Measurements from ENCODE around the gene TM9SF1. TPM values are rescaled to one million over a fixed set of nuclear protein-coding genes. Genes with fewer than 3 reads are reported as not detected.

TM9SF1 gene
- total RNA-seq, 1 donor from 2014 or later, result 52.0 TPM

GRCh38 chr14:24183014-24183481, 12.2 kb downstream of the TM9SF1 start:
- TF ChIP-seq, protein P1, sequence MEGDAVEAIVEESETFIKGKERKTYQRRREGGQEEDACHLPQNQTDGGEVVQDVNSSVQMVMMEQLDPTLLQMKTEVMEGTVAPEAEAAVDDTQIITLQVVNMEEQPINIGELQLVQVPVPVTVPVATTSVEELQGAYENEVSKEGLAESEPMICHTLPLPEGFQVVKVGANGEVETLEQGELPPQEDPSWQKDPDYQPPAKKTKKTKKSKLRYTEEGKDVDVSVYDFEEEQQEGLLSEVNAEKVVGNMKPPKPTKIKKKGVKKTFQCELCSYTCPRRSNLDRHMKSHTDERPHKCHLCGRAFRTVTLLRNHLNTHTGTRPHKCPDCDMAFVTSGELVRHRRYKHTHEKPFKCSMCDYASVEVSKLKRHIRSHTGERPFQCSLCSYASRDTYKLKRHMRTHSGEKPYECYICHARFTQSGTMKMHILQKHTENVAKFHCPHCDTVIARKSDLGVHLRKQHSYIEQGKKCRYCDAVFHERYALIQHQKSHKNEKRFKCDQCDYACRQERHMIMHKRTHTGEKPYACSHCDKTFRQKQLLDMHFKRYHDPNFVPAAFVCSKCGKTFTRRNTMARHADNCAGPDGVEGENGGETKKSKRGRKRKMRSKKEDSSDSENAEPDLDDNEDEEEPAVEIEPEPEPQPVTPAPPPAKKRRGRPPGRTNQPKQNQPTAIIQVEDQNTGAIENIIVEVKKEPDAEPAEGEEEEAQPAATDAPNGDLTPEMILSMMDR (IDR thresholded peaks at IDR 0.05), result no peak
- Histone ChIP-seq H3K36me3 (peaks cover 86% of the 10 kb centered on the region), H3K27ac (no peak overlapping the region), H3K9me3 (no peaks in the 10 kb centered on the region), H3K4me1 (peaks cover 7% of the 10 kb centered on the region), H3K4me3 (no peak overlapping the region), H3K27me3 (no peaks in the 10 kb centered on the region)
- intact Hi-C loops (cut with DNase I), result no loop called here
- ATAC-seq, result no peak
- DNase-seq, result no peak

GRCh38 chr14:24182110-24182882, 12.9 kb downstream of the TM9SF1 start:
- ATAC-seq (no peak), DNase-seq (no peak)
- H3K27ac ChIP-seq, result no peak overlapping the region
- intact Hi-C loops (cut with DNase I), result no loop called here
- no peaks in the 10 kb centered on the region for H3K4me1 ChIP-seq
- no peaks in the 10 kb centered on the region for H3K9me3 ChIP-seq
- H3K4me3 ChIP-seq, result no peak overlapping the region
- peaks cover 94% of the 10 kb centered on the region for H3K36me3 ChIP-seq
- TF ChIP-seq, protein P1 (IDR thresholded peaks at IDR 0.05), result no peak
- H3K27me3 ChIP-seq, result no peaks in the 10 kb centered on the region

GRCh38 chr14:24181371-24182077, 13.7 kb downstream of the TM9SF1 start:
- no peak overlapping the region for H3K27ac ChIP-seq
- ATAC-seq, result no peak
- H3K27me3 ChIP-seq, result no peaks in the 10 kb centered on the region
- no peak for DNase-seq
- H3K4me3 ChIP-seq, result no peak overlapping the region
- H3K9me3 ChIP-seq, result no peaks in the 10 kb centered on the region
- TF ChIP-seq, protein P1 (IDR thresholded peaks at IDR 0.05), result no peak
- H3K4me1 ChIP-seq, result no peaks in the 10 kb centered on the region
- intact Hi-C loops (cut with DNase I), result no loop called here
- peaks cover 100% of the 10 kb centered on the region for H3K36me3 ChIP-seq

DNA sequence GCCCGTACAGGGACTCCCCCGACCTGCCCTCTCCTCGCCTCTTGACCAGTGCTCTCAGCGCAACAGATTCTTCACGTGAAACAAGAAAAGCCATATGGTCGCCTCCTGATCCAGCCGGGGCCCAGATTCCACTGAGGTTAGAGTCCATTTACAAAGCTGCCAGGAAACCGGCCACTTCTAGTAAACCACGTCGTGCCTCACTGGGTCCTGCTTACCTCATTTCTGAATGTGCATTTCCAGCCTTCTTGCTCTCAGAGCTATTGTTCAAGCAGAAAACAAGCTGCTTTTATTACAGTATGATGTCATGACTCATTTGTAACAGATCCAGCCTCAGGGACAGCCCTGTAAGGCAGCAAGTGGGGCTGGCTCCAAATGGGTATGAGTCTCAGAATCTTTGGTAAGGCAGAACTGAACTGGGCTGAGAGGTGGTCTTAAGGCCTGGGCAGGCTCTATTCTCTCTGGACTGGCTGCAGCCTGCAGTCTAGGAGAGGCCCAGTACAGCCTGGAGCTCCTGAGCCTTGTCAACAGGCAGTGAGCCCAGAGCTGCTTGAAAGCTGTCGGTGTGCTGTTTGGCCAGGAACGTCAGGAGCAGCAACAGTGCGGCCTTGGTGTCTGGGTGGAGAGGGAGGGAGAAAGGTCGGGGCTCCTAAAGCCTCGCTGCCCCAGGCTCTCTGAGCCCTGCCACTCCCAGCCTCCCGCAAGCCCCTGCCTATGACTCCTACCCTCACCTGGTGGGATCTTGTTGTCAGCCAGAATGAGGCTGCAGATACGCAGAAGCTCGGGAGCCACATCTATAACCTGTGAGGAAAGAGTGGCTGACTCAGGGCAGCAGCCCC, 15.1 kb downstream of the TM9SF1 start:
- no peaks in the 10 kb centered on the region for H3K27me3 ChIP-seq
- intact Hi-C loops (cut with DNase I), result no loop called here
- H3K27ac ChIP-seq, result no peak overlapping the region
- ATAC-seq (no peak), DNase-seq (peak; percentile 50)
- TF ChIP-seq, protein P1 (IDR thresholded peaks at IDR 0.05), result no peak
- H3K9me3 ChIP-seq, result no peaks in the 10 kb centered on the region
- no peaks in the 10 kb centered on the region for H3K4me1 ChIP-seq
- peaks cover 100% of the 10 kb centered on the region for H3K36me3 ChIP-seq
- no peak overlapping the region for H3K4me3 ChIP-seq

DNA sequence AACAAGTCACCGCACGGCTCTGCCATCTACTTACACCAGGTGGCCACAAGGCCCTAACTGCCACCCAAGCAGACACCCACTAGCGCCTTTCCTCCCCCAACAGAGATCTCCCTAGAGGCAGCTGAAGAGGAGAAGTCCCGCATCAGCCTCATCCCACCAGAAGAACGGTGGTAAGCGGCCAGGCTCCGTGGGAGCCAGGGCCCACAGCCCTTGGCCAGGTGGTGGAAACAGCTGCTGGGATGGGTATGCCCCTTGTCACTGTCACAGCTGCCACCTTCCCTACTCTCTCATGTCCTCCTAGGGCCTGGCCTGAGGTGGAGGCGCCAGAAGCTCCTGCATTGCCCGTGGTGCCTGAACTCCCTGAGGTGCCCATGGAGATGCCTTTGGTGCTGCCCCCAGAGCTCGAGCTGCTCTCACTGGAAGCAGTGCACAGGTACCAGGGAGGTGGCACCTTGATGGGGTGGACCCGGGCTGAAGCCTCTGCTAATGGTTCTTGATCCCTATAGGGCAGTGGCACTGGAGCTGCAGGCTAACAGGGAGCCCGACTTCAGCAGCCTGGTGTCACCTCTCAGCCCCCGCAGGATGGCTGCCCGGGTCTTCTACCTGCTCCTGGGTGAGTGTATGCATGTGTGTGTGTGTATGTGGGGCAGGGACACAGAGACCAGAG, 15.8 kb downstream of the TM9SF1 start:
- H3K27ac ChIP-seq, result no peak overlapping the region

More for the DNA sequence above, 15.8 kb downstream of the TM9SF1 start:
- TF ChIP-seq, protein P1 (IDR thresholded peaks at IDR 0.05), result no peak
- no peak for ATAC-seq
- H3K27me3 ChIP-seq, result no peaks in the 10 kb centered on the region
- no peaks in the 10 kb centered on the region for H3K4me1 ChIP-seq
- no peak overlapping the region for H3K4me3 ChIP-seq
- intact Hi-C loops (cut with DNase I), result no loop called here
- H3K36me3 ChIP-seq, result peaks cover 94% of the 10 kb centered on the region
- H3K9me3 ChIP-seq, result no peaks in the 10 kb centered on the region
- DNase-seq, result no peak
